MM.1S (cell line): Measurements from ENCODE around the gene GARS1.

Experiments used
- DNase-seq: peaks from one replicate; pipeline ENCODE4 v3.0.0-alpha.2; 2015
- H2AFZ ChIP-seq: fragments of 300-600 bp; sonication (generic); 2 replicates; pipeline ENCODE4 v1.6.0; 2016; ENCODE audit warnings: antibody characterized with exemption, low read length
- H3F3A ChIP-seq: fragments of 300-600 bp; sonication (generic); 2 replicates; pipeline ENCODE4 v1.6.1; 2016; ENCODE audit warnings: mild to moderate bottlenecking, antibody characterized with exemption, low read length, moderate library complexity, mixed read lengths; ENCODE audit not compliant: insufficient read depth
- H3K27ac ChIP-seq: fragments of 300-600 bp; sonication (generic); 2 replicates; pipeline ENCODE4 v1.5.1; 2016; ENCODE audit warnings: mild to moderate bottlenecking, low read length
- H3K27me3 ChIP-seq: fragments of 300-600 bp; sonication (generic); replicated peaks from 2 replicates; pipeline ENCODE4 v1.6.0; 2016; ENCODE audit warnings: low read length; ENCODE audit not compliant: insufficient read depth
- H3K36me3 ChIP-seq: fragments of 300-600 bp; sonication (generic); replicated peaks from 2 replicates; pipeline ENCODE4 v1.6.1; 2016; ENCODE audit warnings: mild to moderate bottlenecking, low read length, mixed read lengths; ENCODE audit not compliant: insufficient read depth
- H3K4me1 ChIP-seq: fragments of 300-600 bp; sonication (generic); 2 replicates; pipeline ENCODE4 v1.6.1; 2016; ENCODE audit warnings: low read length, mixed read lengths
- H3K4me2 ChIP-seq: fragments of 300-600 bp; sonication (generic); 2 replicates; pipeline ENCODE4 v1.6.0; 2016; ENCODE audit warnings: low read depth, low read length
- H3K4me3 ChIP-seq: fragments of 300-600 bp; sonication (generic); 2 replicates; pipeline ENCODE4 v1.5.1; 2016; ENCODE audit warnings: low read length, mixed read lengths
- H3K79me2 ChIP-seq: fragments of 300-600 bp; sonication (generic); 2 replicates; pipeline ENCODE4 v1.6.1; 2016; ENCODE audit warnings: mixed run types, low read length, mixed read lengths
- H3K9ac ChIP-seq: fragments of 300-600 bp; sonication (generic); 2 replicates; pipeline ENCODE4 v1.6.1; 2016; ENCODE audit warnings: low read length, mixed read lengths
- H3K9me2 ChIP-seq: fragments of 300-600 bp; sonication (generic); replicated peaks from 2 replicates; pipeline ENCODE4 v1.6.1; 2016; ENCODE audit warnings: mild to moderate bottlenecking, low read length, mixed read lengths; ENCODE audit not compliant: insufficient read depth
- H3K9me3 ChIP-seq: fragments of 300-600 bp; sonication (generic); replicated peaks from 2 replicates; pipeline ENCODE4 v1.6.1; 2016; ENCODE audit warnings: mild to moderate bottlenecking, low read length, mixed read lengths; ENCODE audit not compliant: insufficient read depth
- H4K20me1 ChIP-seq: fragments of 300-600 bp; sonication (generic); 2 replicates; pipeline ENCODE4 v1.6.1; 2016; ENCODE audit warnings: mild to moderate bottlenecking, low read length, moderate library complexity, mixed read lengths; ENCODE audit not compliant: insufficient read depth
- CTCF ChIP-seq: fragments of 300-600 bp; sonication (generic); IDR thresholded peaks from 2 replicates; pipeline ENCODE4 v1.5.1; 2016; ENCODE audit warnings: antibody characterized with exemption, low read length, mixed read lengths
- EZH2 ChIP-seq: fragments of 300-600 bp; sonication (generic); optimal IDR thresholded peaks from 2 replicates; pipeline ENCODE3; 2017; ENCODE audit warnings: low read depth, mild to moderate bottlenecking, antibody characterized with exemption, low read length, mixed read lengths
- EZH2phosphoT487 ChIP-seq: fragments of 300-600 bp; sonication (generic); IDR thresholded peaks from 2 replicates; pipeline ENCODE4 v1.6.1; 2018; ENCODE audit warnings: antibody characterized with exemption, low read length

Gene GARS1

GRCh38 chr7:30667172-30667571 lies 72.5 kb downstream of the GARS1 start:
- Histone ChIP-seq H3K9me3 (no peaks in the 10 kb centered on the region), H3K36me3 (no peaks in the 10 kb centered on the region), H3K9ac (no peak overlapping the region), H3K27ac (no peak overlapping the region), H3F3A (no peaks in the 10 kb centered on the region), H3K4me3 (no peak overlapping the region), H4K20me1 (no peaks in the 10 kb centered on the region), H3K9me2 (no peaks in the 10 kb centered on the region), H2AFZ (no peak overlapping the region), H3K79me2 (no peaks in the 10 kb centered on the region), H3K27me3 (no peaks in the 10 kb centered on the region), H3K4me1 (no peaks in the 10 kb centered on the region), H3K4me2 (no peak overlapping the region)
- no peak for DNase-seq
- TF ChIP-seq CTCF (no peak), EZH2phosphoT487 (no peak), EZH2 (no peak)

GRCh38 chr7:30668102-30668501 lies 73.4 kb downstream of the GARS1 start:
- no peaks in the 10 kb centered on the region for H3K9me3 ChIP-seq
- no peak overlapping the region for H3K27ac ChIP-seq
- H2AFZ ChIP-seq, result no peak overlapping the region
- H3K79me2 ChIP-seq, result no peaks in the 10 kb centered on the region
- TF ChIP-seq EZH2phosphoT487, result no peak
- TF ChIP-seq EZH2, result no peak
- TF ChIP-seq CTCF, result no peak
- H3K9me2 ChIP-seq, result no peaks in the 10 kb centered on the region
- no peak for DNase-seq
- no peaks in the 10 kb centered on the region for H3K36me3 ChIP-seq
- H3F3A ChIP-seq, result no peaks in the 10 kb centered on the region
- H4K20me1 ChIP-seq, result no peaks in the 10 kb centered on the region
- no peak overlapping the region for H3K4me2 ChIP-seq
- H3K27me3 ChIP-seq, result no peaks in the 10 kb centered on the region
- H3K4me1 ChIP-seq, result no peaks in the 10 kb centered on the region
- no peak overlapping the region for H3K9ac ChIP-seq
- H3K4me3 ChIP-seq, result no peak overlapping the region

GRCh38 chr7:30671793-30672465 lies 77.3 kb downstream of the GARS1 start:
- Histone ChIP-seq H2AFZ (no peak overlapping the region), H3K4me1 (no peaks in the 10 kb centered on the region), H3K27me3 (no peaks in the 10 kb centered on the region), H3K36me3 (no peaks in the 10 kb centered on the region), H3K79me2 (no peaks in the 10 kb centered on the region), H3K27ac (no peak overlapping the region), H4K20me1 (no peaks in the 10 kb centered on the region), H3K4me2 (no peak overlapping the region), H3K9me2 (no peaks in the 10 kb centered on the region), H3K4me3 (no peak overlapping the region), H3F3A (no peaks in the 10 kb centered on the region), H3K9ac (no peak overlapping the region), H3K9me3 (no peaks in the 10 kb centered on the region)
- DNase-seq, result peak; percentile 50
- no peak for TF ChIP-seq EZH2phosphoT487
- no peak for TF ChIP-seq CTCF
- TF ChIP-seq EZH2, result no peak
